Stimulated activated naive CD4-positive, alpha-beta T cell (primary cell): ENCODE measurements around the gene HLA-DQA1.
A peak's percentile ranks its signal among the peaks of the same experiment; 100 is the strongest.
"Not testable (repeated sequence)": the region's sequence is repeated elsewhere in the genome, so short reads cannot be mapped to it uniquely, and the experiment has no call there.

Source experiments
- DNase-seq, 6 experiments: peaks; one replicate each; lab custom pipeline; 2025; lab: John Stamatoyannopoulos, UW

Gene HLA-DQA1

DNA sequence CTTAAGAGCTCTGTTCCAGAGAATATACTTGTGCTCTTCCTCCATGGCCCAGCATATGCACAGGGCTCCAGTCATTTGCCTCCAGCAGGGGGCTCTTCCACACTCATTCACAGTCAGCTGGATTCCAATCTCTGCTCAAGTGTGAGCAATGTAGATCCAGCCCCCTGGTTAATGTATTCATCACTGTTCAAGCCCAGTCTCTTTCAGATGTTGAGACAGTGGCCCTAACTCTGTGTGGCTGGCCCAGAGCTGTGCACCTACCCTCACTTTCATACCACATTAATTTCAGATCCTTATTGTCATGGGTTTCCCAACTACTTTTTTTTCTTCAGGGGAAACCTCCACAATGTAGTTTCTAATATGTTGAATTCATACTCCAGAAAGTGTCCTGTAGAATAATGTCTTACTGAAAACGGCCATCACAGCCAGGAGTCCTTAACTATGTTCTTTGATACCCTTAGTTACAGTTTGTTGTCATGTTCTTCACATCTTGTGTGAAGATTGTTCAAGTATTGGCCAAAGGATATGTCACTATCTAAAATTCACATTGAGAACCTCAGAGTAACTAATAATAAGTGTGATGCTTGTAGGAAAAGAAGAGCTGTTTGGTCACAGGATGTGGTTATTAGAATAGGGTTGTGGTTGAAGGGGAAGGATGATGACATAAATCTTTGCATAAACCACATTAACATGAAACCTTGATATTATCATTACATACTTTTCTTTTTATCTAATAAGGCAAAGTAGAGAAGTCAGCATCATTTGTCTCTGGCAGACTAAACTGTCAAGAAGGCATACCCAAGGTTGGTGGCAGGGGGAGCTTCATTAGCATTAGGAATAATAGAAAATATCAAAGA lies 14.4 kb upstream of the HLA-DQA1 start:
- DNase-seq = peak in 3 of 6 experiments; percentile 74 to 85 (median 79)

DNA sequence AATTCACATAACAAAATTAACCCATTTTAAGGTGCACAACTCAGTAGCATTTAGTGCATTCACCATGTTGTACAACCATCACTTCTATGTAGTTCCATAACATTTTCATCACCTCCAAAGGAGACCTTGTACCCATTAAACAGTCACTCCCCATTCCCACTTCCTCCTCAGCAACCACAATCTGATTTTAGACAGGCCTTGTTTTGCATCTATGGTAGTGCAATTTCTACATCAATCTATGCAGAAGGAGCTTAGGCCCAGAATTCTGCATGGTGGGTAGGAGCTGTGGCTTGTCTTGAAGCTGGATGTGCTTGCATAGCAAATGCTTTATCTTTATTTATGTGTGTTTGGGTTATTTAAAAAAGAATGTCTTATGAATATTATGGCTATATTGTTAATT lies 13.5 kb upstream of the HLA-DQA1 start:
- peak in 1 of 6 experiments; percentile 2 for DNase-seq

DNA sequence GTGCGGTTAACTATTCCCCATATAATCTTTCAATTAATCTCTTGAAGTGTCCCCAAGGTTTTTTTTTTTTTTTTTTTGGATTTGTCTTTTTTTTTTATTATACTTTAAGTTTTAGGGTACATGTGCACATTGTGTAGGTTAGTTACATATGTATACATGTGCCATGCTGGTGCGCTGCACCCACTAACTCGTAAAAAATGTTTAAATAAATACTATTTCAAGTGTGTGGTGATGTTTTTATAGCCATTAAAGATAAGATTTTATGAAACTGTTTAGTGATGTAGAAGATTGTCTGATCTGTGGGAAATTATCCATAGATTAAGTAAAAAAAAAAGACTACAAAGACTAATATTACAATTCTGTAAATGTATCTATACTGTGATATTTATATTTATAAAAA lies 12.6 kb upstream of the HLA-DQA1 start:
- no peak for DNase-seq

DNA sequence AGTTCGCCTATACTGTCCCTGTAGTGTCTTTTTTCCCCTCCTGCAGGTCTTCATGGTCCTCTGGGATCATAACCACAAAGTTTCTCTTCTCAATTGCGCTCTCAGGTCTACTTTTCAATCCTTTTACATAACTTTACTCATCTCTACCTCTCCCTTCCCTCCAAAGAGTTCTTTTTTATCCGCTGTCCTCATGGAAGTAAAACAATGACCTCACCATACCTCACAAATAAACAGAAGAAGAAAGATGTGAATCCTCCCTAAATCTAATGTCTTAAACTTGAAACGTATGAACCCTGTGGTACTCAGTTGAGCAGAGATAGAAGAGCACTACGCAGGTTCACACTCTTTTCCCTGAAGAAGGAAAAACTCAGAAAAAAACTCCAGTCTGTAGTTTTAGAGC lies 12.1 kb upstream of the HLA-DQA1 start:
- no peak for DNase-seq

DNA sequence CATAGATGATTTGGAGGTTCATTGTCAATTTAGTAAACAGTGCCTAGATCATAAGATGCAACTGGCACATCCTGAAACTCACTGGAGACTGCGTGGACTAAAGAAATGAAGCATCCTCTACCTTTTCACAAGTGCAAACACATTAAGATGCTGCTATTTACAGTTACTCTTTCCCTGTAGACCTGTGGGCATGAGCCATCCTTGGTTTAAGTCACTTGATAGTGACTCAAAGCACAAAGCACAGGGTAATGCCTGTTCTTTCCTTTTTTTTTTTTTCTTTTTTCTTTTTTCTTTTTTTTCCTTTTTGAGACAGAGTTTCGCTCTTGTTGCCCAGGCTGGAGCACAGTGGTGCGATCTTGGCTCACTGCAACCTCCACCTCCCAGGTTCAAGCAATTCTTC lies 10.0 kb upstream of the HLA-DQA1 start:
- DNase-seq = no peak

DNA sequence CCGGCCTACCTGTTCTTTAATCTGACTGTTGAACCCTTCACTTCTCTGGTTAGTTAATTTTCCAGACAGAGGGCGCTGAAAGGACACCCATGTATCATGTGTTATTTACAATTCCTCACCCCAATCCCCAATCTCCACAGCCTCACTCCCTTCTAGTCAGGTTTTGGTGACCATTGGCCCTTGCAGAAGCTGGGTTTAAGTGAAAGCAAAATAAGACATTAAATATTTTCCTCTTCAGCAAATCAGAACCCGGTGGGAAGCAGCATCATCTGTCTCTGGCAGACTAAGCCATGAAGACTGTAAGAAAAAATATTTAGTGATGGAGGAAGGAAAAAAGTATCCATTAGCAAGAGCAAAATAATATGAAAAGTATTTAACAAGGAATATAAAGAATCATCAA lies 9.4 kb upstream of the HLA-DQA1 start:
- DNase-seq = peak in 2 of 6 experiments; percentile 3 to 26

DNA sequence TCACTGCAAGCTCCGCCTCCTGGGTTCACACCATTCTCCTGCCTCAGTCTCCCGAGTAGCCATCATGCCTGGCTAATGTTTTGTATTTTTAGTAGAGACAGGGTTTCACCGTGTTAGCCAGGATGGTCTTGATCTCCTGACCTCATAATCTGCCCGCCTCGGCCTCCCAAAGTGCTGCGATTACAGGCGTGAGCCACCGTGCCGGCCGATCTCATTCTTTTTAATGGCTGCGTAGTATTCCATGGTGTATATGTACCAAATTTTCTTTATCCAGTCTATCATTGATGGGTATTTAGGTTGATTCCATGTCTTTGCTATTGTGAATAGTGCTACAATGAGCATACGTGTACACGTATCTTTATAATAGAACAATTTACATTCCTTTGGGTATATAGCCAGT lies 7.4 kb upstream of the HLA-DQA1 start:
- DNase-seq = not testable (repeated sequence)

DNA sequence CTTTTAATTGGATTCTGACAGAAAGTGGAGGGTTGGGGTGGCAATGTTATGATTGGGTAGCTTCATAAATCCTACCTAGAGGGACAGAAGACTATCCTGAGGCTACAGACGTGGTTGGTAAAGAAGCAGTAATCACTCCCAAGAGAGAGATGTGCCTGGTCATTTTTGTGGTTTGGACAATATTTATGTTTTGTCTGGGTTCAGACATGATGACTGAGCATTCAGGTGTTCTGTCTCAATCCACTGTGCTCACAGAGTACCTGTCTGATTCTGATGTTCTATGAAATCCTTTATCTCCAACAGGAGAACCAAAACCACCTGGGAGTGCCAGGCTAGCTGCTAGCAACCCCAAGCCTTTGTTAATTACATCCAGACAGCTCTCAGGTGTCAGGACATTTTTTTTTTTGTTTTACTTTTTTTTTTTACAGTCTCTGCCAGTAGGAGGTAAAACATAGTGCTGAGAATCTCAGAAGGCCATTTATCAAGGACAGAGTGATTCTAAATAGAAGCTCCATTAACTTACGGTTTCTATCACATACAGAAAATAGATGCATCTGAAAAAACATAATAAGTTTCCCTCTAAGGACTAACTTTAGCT lies 1.6 kb upstream of the HLA-DQA1 start:
- no peak for DNase-seq

DNA sequence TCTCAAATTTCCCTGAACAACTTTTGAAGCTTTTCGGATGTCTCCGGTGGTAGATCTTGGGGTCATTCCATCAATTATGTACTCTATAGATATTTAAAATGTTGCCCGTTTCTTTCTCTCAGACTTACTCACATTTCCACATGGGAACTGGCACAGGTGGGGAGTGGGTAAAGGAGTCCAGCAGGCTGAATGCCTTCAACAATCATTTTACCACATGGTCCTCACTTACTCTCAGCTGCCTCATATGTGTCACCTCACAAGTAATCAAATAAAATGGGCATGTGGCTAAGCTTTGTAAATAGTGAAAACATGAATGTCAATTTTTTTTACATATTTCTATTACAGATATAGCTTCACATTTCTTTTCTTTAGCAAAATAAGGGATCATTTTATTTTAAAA lies 677 bp downstream of the HLA-DQA1 start:
- no peak for DNase-seq

DNA sequence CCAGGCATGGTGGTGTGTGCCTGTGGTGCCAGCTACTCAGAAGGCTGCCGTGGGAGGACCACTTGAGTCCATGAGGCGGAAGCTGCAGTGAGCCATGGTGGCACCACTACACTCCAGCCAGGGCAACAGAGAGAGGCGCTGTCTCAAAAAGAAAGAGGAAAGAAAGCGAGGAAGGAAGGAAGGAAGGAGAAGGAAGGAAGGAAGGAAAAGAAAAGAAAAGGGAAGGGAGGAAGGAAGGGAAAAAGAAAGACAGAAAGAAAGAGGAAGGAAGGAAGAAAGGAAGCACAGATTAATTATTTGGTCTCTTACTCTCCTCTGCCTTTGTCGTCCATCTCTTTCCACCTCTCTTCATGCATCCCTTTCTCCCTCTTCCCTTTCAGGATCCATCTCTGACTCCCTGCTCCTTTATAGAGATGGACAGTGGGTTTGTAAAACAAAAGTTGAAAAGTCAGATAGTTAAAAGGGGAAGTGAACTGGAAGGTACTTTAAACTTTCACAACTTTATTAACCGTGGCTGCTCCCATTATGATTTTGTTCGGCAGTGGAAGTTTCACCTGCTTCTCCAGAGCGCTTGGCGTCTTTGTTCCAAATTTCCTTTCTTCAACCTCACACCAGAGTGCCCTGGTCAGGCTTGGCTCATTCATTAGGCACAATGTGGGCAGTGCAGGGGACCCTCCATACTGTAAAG lies 1.5 kb downstream of the HLA-DQA1 start:
- DNase-seq = no peak

DNA sequence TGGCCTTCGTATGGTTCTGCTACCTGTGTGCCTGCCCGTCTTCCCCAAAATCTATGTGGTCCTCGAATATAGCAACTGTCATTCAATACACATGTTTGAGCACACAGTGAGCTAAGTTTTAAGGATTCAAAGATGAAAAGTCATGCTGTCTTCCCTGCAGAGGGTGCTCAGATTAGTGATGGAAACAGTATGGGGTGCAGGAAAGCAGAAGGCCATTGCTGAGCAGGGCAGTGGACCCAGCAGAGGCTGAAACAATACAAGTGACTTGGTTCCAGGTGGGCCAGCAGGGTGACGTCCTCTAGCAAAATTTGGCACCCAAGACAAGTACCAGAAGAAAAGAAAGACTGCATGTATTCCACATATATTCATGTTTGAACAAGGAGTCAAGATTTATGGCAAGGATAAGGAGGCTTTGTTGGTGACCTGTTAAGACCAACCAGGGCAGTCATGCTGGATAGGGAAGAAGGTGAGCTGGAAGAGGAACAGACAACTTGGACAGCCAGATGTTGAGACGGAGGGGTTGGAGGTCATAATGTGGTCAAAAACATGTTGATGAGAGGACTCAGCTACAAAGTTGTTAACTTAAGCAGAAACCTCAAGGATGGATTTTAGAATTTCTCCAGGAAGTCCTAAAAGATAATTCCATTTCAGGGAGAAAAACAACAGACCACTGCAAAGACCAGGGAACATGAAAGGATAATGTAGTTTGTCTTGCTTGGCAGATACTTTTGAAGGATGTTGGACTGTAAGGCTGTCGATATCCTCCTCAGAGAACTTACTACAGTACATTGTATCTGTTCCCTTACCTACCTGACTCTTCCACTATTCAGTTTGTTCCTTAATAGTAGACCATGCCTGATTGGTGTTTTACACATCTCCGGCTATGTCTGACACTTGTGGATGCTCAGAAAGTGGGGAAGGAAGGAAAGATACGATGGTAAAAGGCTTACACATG lies 2.5 kb downstream of the HLA-DQA1 start:
- DNase-seq = no peak

DNA sequence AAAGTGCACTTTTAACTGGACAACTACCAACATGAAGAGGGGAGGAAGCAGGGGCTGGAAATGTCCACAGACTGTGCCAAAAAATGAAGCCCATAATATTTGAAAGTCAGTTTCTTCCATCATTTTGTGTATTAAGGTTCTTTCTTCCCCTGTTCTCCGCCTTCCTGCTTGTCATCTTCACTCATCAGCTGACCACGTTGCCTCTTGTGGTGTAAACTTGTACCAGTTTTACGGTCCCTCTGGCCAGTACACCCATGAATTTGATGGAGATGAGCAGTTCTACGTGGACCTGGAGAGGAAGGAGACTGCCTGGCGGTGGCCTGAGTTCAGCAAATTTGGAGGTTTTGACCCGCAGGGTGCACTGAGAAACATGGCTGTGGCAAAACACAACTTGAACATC lies 3.9 kb downstream of the HLA-DQA1 start:
- DNase-seq = no peak

DNA sequence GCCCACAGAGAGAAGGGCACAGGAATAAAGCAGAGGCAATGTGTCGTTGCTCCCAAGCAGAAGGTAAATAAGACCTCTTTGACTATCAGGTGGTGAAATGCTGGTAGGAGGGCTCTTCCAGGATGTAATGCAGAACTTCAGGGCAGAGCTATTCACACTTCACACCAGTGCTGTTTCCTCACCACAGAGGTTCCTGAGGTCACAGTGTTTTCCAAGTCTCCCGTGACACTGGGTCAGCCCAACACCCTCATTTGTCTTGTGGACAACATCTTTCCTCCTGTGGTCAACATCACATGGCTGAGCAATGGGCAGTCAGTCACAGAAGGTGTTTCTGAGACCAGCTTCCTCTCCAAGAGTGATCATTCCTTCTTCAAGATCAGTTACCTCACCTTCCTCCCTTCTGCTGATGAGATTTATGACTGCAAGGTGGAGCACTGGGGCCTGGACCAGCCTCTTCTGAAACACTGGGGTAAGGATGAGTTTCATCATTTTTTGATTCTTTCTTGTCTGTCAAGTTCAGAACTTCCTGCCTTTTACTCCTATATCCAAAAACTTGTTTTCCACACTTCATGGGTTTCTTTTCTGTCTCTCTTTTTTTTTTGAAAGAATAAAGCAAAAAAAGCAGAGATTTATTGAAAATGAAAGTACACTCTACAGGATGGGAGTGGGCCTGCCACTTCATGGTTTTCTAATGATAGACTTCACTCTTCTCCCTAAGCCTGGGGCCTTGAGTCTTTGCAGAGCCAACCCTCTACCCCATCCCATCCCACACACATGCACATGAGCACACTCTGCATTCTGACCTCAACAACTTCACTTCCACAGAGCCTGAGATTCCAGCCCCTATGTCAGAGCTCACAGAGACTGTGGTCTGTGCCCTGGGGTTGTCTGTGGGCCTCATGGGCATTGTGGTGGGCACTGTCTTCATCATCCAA lies 4.8 kb downstream of the HLA-DQA1 start:
- DNase-seq = not testable (repeated sequence)

DNA sequence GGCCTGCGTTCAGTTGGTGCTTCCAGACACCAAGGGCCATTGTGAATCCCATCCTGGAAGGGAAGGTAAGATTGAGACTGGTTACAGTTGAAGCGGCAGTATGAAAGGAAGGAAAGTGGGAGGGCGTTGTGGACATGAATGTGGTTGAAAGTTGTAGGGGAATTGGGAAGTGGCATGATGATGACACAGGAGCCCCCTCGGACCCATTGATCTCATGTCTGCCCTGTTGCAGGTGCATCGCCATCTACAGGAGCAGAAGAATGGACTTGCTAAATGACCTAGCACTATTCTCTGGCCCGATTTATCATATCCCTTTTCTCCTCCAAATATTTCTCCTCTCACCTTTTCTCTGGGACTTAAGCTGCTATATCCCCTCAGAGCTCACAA lies 5.5 kb downstream of the HLA-DQA1 start:
- no peak for DNase-seq

DNA sequence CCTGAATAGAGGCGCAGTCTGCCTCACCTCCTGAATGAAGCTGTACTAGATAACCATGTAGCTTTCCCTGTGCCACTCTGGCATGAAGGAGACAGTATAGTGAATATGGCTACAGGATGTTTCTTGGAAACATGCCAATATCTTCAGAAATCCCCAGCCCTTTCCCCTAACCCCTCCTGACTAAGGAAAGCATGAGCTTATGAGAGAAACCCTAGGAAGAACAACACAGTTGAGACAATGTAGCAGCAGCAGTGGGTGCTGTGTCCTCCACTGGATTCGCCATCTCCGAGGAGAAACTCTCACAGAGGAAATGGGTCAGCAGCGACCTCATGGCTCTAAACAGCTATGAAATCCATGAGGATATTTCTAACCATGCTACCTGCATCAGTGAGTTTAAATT lies 6.7 kb downstream of the HLA-DQA1 start:
- DNase-seq = no peak

DNA sequence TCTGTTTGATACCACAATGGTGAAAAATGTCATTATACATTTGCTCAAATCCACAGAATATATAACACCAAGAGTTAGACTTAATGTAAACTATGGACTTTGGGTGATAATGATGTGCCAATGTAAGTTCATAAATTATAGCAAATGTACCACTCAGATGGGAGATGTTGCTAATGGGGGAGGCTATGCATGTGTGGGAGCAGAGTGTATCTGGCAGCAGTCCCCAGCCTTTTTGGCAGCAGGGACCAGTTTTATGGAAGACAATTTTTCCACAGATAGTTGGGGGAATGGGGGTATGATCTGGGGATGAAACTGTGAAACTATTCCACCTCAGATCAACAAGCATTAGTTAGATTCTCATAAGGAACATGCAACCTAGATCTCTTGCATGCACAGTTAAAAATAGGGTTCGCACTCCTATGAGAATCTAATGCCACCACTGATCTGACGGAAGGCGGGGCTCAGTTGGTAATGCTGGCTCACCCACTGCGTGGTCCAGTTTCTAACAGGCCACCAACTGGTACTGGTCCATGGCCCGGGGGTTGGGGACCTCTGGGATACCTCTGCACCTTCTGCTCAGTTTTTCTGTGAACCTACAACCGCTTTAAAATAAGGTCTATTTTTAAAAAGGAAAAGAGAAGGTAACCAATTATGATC lies 8.0 kb downstream of the HLA-DQA1 start:
- no peak for DNase-seq

DNA sequence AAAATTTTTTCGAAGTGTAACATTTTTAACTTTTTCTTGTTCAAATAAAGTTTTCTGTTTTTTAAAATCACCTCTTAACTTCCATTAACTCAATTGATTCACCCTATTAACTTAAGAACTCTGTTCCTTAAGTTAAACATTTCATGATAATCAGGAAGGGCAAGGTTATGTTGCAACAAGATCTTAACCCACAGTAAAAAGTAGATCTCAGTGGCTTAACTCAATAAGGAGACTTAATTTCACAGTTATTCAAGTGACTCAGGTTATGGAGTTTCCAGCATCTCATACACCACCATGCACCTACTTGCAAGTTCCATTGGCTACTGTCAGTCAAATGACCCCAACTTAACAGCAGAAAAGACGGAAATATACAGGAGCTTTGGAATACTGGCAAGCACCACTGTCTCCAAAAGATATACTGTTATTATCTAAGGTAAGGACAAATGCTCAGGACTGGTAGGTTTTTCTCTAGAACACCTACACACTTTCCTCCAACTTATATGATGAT lies 18.1 kb downstream of the HLA-DQA1 start:
- no peak for DNase-seq

DNA sequence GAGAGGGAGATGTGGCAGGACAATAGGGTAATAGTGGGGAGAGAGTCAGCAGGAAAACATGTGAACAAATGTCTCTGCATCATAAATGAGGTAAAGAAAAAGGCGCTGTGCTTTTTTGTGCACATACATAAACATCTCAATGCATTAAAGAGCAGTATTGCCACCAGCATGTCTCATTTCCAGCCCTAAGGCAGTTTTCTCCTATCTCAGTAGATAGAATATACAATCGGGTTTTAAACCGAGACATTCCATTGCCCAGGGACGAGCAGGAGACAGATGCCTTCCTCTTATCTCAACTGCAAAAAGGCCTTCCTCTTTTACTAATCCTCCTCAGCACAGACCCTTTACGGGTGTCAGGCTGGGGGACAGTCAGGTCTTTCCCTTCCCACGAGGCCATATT lies 20.1 kb downstream of the HLA-DQA1 start:
- DNase-seq = not testable (repeated sequence)

DNA sequence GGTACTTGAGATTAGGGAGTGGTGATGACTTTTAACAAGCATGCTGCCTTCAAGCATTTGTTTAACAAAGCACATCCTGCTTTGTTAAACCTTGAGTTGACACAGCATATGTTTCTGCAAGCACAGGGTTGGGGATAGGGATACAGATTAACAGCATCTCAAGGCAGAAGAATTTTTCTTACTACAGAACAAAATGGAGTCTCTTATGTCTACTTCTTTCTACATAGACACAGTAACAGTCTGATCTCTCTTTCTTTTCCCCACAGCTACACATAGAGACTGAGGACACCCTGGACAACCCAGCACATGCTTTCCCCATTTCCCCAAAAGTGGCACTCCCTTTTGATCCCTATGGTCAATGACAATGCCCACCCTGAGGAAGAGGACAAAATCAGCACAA lies 20.6 kb downstream of the HLA-DQA1 start:
- DNase-seq = not testable (repeated sequence)

DNA sequence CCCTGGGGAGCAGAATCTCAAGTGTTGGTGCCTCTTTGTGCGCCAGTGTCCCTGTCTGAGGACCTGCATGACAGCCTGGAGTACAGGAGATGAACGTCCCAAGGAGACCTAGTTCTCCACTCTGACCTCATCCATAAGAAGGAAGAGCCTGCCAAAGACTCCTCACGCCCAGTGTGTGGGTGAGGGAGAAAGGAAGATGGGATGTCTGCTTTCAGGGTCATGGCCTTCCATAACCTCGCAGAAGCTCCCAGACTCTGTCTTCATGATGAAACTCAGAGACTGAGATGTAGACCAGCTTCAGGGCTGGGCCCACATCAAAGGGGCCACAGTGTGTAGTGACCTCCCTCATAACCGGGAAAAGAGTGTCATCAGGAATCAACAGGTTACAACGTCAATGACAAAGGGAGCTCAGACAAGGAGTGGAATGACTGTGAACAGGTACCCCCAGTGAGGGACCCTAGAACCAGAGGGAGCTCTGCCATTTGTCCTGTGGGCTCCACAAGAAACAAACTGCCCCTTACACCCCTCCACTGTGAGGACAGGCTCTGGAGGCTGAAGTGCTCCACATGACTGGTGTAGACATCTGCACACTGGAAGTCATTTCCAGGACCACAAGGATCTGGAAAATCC lies 21.2 kb downstream of the HLA-DQA1 start:
- DNase-seq = no peak
